Measurements from ENCODE around the gene HOXB5.

- TF ChIP-seq SP1 (IDR thresholded peaks at IDR 0.05; ENCODE audit: low read depth) (no peak), EZH2phosphoT487 (IDR thresholded peaks at IDR 0.05; ENCODE audit: borderline replicate concordance) (no peak), RAD21 (IDR thresholded peaks at IDR 0.05; ENCODE audit: low read depth) (peak; percentile 41), ZBTB33 (IDR thresholded peaks at IDR 0.05; ENCODE audit: extremely low read depth, insufficient replicate concordance, low read length) (no peak), POLR2AphosphoS5 (IDR thresholded peaks at IDR 0.05; ENCODE audit: low read depth, low read length) (no peak), ATF3 (IDR thresholded peaks at IDR 0.05) (no peak), MAX (IDR thresholded peaks at IDR 0.05) (no peak), EZH2 (IDR thresholded peaks at IDR 0.05) (no peak), CTCF (IDR thresholded peaks at IDR 0.05 in 2 of 3, conservative IDR thresholded peaks at IDR 0.05 in 1 of 3; ENCODE audit: borderline replicate concordance in 1 of 3, insufficient read depth in 1 of 3, low read depth in 2 of 3, low read length in 2 of 3) (peak in 2 of 3 experiments; percentile 33 to 39; a peak in 4 of 6 replicates), CEBPB (IDR thresholded peaks at IDR 0.05; ENCODE audit: low read depth) (no peak), ZFX (IDR thresholded peaks at IDR 0.05) (no peak), POLR2A (IDR thresholded peaks at IDR 0.05; ENCODE audit: borderline replicate concordance, extremely low read depth, insufficient read depth, insufficient read length) (no peak)
- TF ChIP-seq, protein P1, sequence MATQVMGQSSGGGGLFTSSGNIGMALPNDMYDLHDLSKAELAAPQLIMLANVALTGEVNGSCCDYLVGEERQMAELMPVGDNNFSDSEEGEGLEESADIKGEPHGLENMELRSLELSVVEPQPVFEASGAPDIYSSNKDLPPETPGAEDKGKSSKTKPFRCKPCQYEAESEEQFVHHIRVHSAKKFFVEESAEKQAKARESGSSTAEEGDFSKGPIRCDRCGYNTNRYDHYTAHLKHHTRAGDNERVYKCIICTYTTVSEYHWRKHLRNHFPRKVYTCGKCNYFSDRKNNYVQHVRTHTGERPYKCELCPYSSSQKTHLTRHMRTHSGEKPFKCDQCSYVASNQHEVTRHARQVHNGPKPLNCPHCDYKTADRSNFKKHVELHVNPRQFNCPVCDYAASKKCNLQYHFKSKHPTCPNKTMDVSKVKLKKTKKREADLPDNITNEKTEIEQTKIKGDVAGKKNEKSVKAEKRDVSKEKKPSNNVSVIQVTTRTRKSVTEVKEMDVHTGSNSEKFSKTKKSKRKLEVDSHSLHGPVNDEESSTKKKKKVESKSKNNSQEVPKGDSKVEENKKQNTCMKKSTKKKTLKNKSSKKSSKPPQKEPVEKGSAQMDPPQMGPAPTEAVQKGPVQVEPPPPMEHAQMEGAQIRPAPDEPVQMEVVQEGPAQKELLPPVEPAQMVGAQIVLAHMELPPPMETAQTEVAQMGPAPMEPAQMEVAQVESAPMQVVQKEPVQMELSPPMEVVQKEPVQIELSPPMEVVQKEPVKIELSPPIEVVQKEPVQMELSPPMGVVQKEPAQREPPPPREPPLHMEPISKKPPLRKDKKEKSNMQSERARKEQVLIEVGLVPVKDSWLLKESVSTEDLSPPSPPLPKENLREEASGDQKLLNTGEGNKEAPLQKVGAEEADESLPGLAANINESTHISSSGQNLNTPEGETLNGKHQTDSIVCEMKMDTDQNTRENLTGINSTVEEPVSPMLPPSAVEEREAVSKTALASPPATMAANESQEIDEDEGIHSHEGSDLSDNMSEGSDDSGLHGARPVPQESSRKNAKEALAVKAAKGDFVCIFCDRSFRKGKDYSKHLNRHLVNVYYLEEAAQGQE (IDR thresholded peaks at IDR 0.05; ENCODE audit: low read depth): no peak
Observed at GRCh38 chr17:48593840-48594537, 410 bp upstream of the HOXB5 start.

All from HCT116 (cell line).